Upper lobe of left lung (tissue), 4 donors: ENCODE measurements around the gene TOMM40L.

Experiments
- EP300 ChIP-seq, 4 donors: sonication (generic); formaldehyde crosslinking; IDR thresholded peaks; one replicate each; pipeline ENCODE4 v1.5.1; 2017; ENCODE audit warnings: antibody characterized with exemption in 4 of 4, control low read depth in 2 of 4
- POLR2A ChIP-seq, 4 donors: fragments of 450-650 bp; IDR thresholded peaks; one replicate each; pipeline ENCODE4 v1.5.1; 2016 to 2017; ENCODE audit warnings: antibody characterized with exemption in 4 of 4, mild to moderate bottlenecking in 2 of 4
- POLR2AphosphoS5 ChIP-seq, 2 donors: sonication (generic); formaldehyde crosslinking; IDR thresholded peaks; one replicate each; pipeline ENCODE4 v1.5.1; 2017; ENCODE audit warnings: antibody characterized with exemption in 2 of 2
- TF ChIP-seq, protein P1 (sequence below), 6 experiments: fragments of 450-650 bp in 4 of 6; fragments of 200-600 bp in 2 of 6; sonication (generic) in 2 of 6; IDR thresholded peaks; one replicate each; pipeline ENCODE4 v1.5.1; 2016 to 2019; ENCODE audit warnings: antibody characterized with exemption in 6 of 6

DNA sequence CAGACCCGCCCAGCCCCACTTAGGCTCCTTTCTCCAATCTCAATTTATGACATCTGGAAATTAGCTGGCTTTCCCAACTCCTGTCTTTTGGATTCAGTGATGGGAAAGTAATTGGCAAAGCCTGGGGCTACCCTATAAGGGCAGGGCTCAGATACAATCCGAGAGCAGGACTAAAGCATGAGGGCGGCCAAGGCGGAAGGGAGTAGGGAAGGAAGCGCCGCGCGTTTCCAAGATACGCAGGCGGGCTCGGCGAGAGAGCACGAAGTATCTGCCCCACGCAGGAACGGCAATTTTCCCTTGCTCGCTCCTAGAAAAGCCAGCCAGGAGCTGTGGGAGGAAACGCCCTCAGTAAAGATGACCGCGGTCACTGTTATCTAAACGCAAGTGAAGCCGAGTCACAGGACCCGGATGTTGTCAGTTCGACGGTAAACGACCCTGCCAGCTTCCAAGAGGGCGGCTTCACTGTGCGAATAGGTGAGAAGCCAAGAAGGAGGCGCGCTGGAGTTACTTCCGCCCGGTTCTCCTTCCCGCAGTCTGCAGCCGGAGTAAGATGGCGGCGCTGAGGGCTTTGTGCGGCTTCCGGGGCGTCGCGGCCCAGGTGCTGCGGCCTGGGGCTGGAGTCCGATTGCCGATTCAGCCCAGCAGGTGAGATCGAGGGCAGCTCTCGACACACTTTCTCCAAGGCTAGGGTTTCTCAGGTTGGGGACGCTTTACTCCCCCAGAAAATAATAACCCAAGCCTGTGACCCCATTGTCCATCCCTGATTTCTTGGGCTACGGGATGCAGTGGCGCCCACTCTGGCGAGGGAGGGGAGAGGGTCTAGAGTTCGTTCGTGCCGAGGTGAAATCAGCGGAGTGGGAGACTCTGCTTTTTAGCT, 23.8 kb upstream of the TOMM40L start, which contains the start of gene NDUFS2:
- peak; percentile 68 to 87 (median 72) for TF ChIP-seq POLR2A (IDR thresholded peaks at IDR 0.05)
- TF ChIP-seq, protein P1, sequence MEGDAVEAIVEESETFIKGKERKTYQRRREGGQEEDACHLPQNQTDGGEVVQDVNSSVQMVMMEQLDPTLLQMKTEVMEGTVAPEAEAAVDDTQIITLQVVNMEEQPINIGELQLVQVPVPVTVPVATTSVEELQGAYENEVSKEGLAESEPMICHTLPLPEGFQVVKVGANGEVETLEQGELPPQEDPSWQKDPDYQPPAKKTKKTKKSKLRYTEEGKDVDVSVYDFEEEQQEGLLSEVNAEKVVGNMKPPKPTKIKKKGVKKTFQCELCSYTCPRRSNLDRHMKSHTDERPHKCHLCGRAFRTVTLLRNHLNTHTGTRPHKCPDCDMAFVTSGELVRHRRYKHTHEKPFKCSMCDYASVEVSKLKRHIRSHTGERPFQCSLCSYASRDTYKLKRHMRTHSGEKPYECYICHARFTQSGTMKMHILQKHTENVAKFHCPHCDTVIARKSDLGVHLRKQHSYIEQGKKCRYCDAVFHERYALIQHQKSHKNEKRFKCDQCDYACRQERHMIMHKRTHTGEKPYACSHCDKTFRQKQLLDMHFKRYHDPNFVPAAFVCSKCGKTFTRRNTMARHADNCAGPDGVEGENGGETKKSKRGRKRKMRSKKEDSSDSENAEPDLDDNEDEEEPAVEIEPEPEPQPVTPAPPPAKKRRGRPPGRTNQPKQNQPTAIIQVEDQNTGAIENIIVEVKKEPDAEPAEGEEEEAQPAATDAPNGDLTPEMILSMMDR (IDR thresholded peaks at IDR 0.05) = peak in 2 of 6 experiments; percentile 7 to 25
- TF ChIP-seq EP300 (IDR thresholded peaks at IDR 0.05) = no peak
- peak; percentile 84 to 94 for TF ChIP-seq POLR2AphosphoS5 (IDR thresholded peaks at IDR 0.05)
